Lower lobe of right lung (tissue), 2 donors: Measurements from ENCODE around the gene GALK2. TPM values are rescaled to one million over a fixed set of nuclear protein-coding genes. Genes with fewer than 3 reads are reported as not detected.

Source experiments
- ATAC-seq, 2 donors: fragments of 200-7000 bp; cut with Tn5 transposase; one replicate each; pipeline ENCODE4 v1.9.1; 2020 to 2022; ENCODE audit warnings: mild to moderate bottlenecking in 2 of 2, moderate library complexity in 2 of 2
- DNase-seq: peaks from one replicate; pipeline ENCODE4 v3.0.0-alpha.2; 2020
- H3K27ac ChIP-seq: fragments of 200-600 bp; one replicate; pipeline ENCODE4 v1.8.0; 2022
- H3K27me3 ChIP-seq: fragments of 200-600 bp; one replicate; pipeline ENCODE4 v1.8.0; 2022; ENCODE audit warnings: low read depth
- H3K36me3 ChIP-seq: fragments of 200-600 bp; one replicate; pipeline ENCODE4 v1.8.0; 2022; ENCODE audit warnings: mild to moderate bottlenecking
- H3K4me1 ChIP-seq: fragments of 200-600 bp; one replicate; pipeline ENCODE4 v1.8.0; 2022
- H3K4me3 ChIP-seq: fragments of 200-600 bp; one replicate; pipeline ENCODE4 v1.8.0; 2022; ENCODE audit warnings: mild to moderate bottlenecking
- H3K9me3 ChIP-seq: fragments of 200-600 bp; one replicate; pipeline ENCODE4 v1.8.0; 2022
- CTCF ChIP-seq: fragments of 200-600 bp; IDR thresholded peaks from one replicate; pipeline ENCODE4 v1.8.0; 2022; ENCODE audit warnings: antibody characterized with exemption, mild to moderate bottlenecking
- intact Hi-C: fragments of 100-400 bp; cut with DNase I; formaldehyde crosslinking; loops from one replicate; pipeline ENCODE4 v1.11.0; 2022
- total RNA-seq: library from RNA; stranded (reverse); fragmentation: NEBNext Ultra II Directional; extraction: Animal tissue kit (Norgen Biotek cat#: 25700); gene quantifications from one replicate; pipeline ENCODE4 v1.2.1, GENCODE V29; 2021
- donor health status: DM: no; HTN: yes; CAD: no; lungs with severe emphysema.

The GALK2 gene
- total RNA-seq, 1 donor from 2014 or later: 38.8 TPM

GRCh38 chr15:49212897-49213296, 42.9 kb downstream of the GALK2 start:
- Histone ChIP-seq H3K27me3 (no peaks in the 10 kb centered on the region), H3K36me3 (no peaks in the 10 kb centered on the region), H3K4me3 (no peak overlapping the region), H3K4me1 (no peaks in the 10 kb centered on the region), H3K9me3 (peaks cover 23% of the 10 kb centered on the region), H3K27ac (no peak overlapping the region)
- TF ChIP-seq CTCF: no peak
- ATAC-seq (no peak), DNase-seq (no peak)
- intact Hi-C loops: no loop called here

GRCh38 chr15:49215768-49216739, 46.0 kb downstream of the GALK2 start:
- Histone ChIP-seq H3K27me3 (no peaks in the 10 kb centered on the region), H3K4me1 (no peaks in the 10 kb centered on the region), H3K27ac (no peak overlapping the region), H3K36me3 (peaks cover 14% of the 10 kb centered on the region), H3K4me3 (no peak overlapping the region), H3K9me3 (no peaks in the 10 kb centered on the region)
- TF ChIP-seq CTCF: peak; percentile 31
- DNase-seq: peak; percentile 69
- ATAC-seq: peak; percentile 94 to 97
- intact Hi-C loops: no loop called here

- Histone ChIP-seq H3K36me3 (peaks cover 13% of the 10 kb centered on the region), H3K27me3 (no peaks in the 10 kb centered on the region), H3K27ac (no peak overlapping the region), H3K4me1 (no peaks in the 10 kb centered on the region), H3K4me3 (no peak overlapping the region), H3K9me3 (no peaks in the 10 kb centered on the region)
- no peak for TF ChIP-seq CTCF
- no peak for DNase-seq
- intact Hi-C loops: no loop called here
- no peak for ATAC-seq
Measured at GRCh38 chr15:49223536-49224274, 53.7 kb downstream of the GALK2 start.

- Histone ChIP-seq H3K27ac (no peak overlapping the region), H3K27me3 (no peaks in the 10 kb centered on the region), H3K36me3 (peaks cover 3% of the 10 kb centered on the region), H3K4me1 (no peaks in the 10 kb centered on the region), H3K9me3 (no peaks in the 10 kb centered on the region), H3K4me3 (no peak overlapping the region)
- ATAC-seq (no peak), DNase-seq (no peak)
- intact Hi-C loops: no loop called here
- TF ChIP-seq CTCF: no peak
Measured at GRCh38 chr15:49225572-49226281, 55.7 kb downstream of the GALK2 start.

- no peaks in the 10 kb centered on the region for H3K4me1 ChIP-seq
- no peak for ATAC-seq
- no peak overlapping the region for H3K4me3 ChIP-seq
- no peaks in the 10 kb centered on the region for H3K9me3 ChIP-seq
- H3K27me3 ChIP-seq: no peaks in the 10 kb centered on the region
- no peak for DNase-seq
- peaks cover 13% of the 10 kb centered on the region for H3K36me3 ChIP-seq
- TF ChIP-seq CTCF: no peak
- H3K27ac ChIP-seq: no peak overlapping the region
- intact Hi-C loops: no loop called here
Measured at GRCh38 chr15:49227602-49228001, 57.6 kb downstream of the GALK2 start.
